CD4-positive, CD25-positive, alpha-beta regulatory T cell (primary cell): ENCODE results near the gene ITSN2. TPM values are rescaled to one million over a fixed set of nuclear protein-coding genes. Genes with fewer than 3 reads are reported as not detected.
"Not testable (repeated sequence)": the region's sequence is repeated elsewhere in the genome, so short reads cannot be mapped to it uniquely, and the experiment has no call there.

Experiments used
- ATAC-seq, 2 donors: fragments of 150-1000 bp; cut with Tn5 transposase; one replicate each; pipeline ENCODE4 v1.10.0; 2021; ENCODE audit warnings: low read depth in 2 of 2, moderate number of reproducible peaks in 2 of 2, moderate library complexity in 1 of 2
- DNase-seq, 3 donors: peaks; one replicate each; pipeline versions ENCODE4 v3.0.0 to v3.0.0-alpha.2; 2012 to 2022; ENCODE audit warnings: mixed read lengths in 1 of 3
- H3K27ac ChIP-seq: one replicate; pipeline ENCODE4 v1.7.0; 2013; ENCODE audit warnings: mild to moderate bottlenecking, low read length; ENCODE audit not compliant: insufficient read depth, poor library complexity, severe bottlenecking
- H3K27me3 ChIP-seq: one replicate; pipeline ENCODE4 v1.7.0; 2013; ENCODE audit warnings: low read length; ENCODE audit not compliant: control insufficient read depth, insufficient read depth
- H3K36me3 ChIP-seq: one replicate; pipeline ENCODE4 v1.7.0; 2013; ENCODE audit warnings: mild to moderate bottlenecking, low read length, moderate library complexity; ENCODE audit not compliant: control insufficient read depth, insufficient read depth
- H3K4me1 ChIP-seq: 2 replicates; pipeline ENCODE4 v1.7.0; 2013; ENCODE audit warnings: mild to moderate bottlenecking, low read length; ENCODE audit not compliant: insufficient read depth, control insufficient read depth, poor library complexity, severe bottlenecking
- H3K4me3 ChIP-seq: one replicate; pipeline ENCODE4 v1.7.0; 2013; ENCODE audit warnings: low read depth, mild to moderate bottlenecking, low read length, moderate library complexity
- H3K9me3 ChIP-seq, 2 experiments: 1 replicate in 1 of 2; 2 replicates in 1 of 2; pipeline ENCODE4 v1.7.0; 2013; ENCODE audit warnings: low read length in 2 of 2, mild to moderate bottlenecking in 1 of 2, moderate library complexity in 1 of 2; ENCODE audit not compliant: control insufficient read depth in 2 of 2
- H3K27ac Mint-ChIP-seq, 3 donors: one replicate each; pipeline ENCODE4 v1.8.0; 2020 to 2022; ENCODE audit warnings: mild to moderate bottlenecking in 3 of 3, mixed read lengths in 3 of 3, moderate library complexity in 2 of 3
- H3K27me3 Mint-ChIP-seq: one replicate; pipeline ENCODE4 v1.8.0; 2022; ENCODE audit warnings: mild to moderate bottlenecking, mixed read lengths
- H3K36me3 Mint-ChIP-seq: one replicate; pipeline ENCODE4 v1.8.0; 2020; ENCODE audit warnings: mixed read lengths
- H3K4me1 Mint-ChIP-seq, 4 donors: one replicate each; pipeline ENCODE4 v1.8.0; 2020 to 2022; ENCODE audit warnings: mixed read lengths in 4 of 4, mild to moderate bottlenecking in 1 of 4
- H3K4me3 Mint-ChIP-seq, 4 donors: one replicate each; pipeline ENCODE4 v1.8.0; 2020 to 2022; ENCODE audit warnings: mild to moderate bottlenecking in 4 of 4, mixed read lengths in 4 of 4, moderate library complexity in 3 of 4
- H3K9me3 Mint-ChIP-seq, 7 donors: one replicate each; pipeline ENCODE4 v1.8.0; 2020 to 2022; ENCODE audit warnings: mixed read lengths in 7 of 7, mild to moderate bottlenecking in 3 of 7, moderate library complexity in 2 of 7
- polyA plus RNA-seq, 4 donors: library from polyadenylated mRNA; unstranded; fragments of 300-500 nt; fragmentation: Illumina TruSeq; gene quantifications; one replicate each; pipeline ENCODE4 v1.2.3, GENCODE V29; 2021
- total RNA-seq: library from RNA; stranded (reverse); gene quantifications from one replicate; pipeline ENCODE4 v1.2.3, GENCODE V29; 2022

Gene ITSN2
- total RNA-seq, result 115 TPM
- 10 to 100 TPM; 54.0 to 59.6 (median 57.9) TPM for polyA plus RNA-seq

DNA sequence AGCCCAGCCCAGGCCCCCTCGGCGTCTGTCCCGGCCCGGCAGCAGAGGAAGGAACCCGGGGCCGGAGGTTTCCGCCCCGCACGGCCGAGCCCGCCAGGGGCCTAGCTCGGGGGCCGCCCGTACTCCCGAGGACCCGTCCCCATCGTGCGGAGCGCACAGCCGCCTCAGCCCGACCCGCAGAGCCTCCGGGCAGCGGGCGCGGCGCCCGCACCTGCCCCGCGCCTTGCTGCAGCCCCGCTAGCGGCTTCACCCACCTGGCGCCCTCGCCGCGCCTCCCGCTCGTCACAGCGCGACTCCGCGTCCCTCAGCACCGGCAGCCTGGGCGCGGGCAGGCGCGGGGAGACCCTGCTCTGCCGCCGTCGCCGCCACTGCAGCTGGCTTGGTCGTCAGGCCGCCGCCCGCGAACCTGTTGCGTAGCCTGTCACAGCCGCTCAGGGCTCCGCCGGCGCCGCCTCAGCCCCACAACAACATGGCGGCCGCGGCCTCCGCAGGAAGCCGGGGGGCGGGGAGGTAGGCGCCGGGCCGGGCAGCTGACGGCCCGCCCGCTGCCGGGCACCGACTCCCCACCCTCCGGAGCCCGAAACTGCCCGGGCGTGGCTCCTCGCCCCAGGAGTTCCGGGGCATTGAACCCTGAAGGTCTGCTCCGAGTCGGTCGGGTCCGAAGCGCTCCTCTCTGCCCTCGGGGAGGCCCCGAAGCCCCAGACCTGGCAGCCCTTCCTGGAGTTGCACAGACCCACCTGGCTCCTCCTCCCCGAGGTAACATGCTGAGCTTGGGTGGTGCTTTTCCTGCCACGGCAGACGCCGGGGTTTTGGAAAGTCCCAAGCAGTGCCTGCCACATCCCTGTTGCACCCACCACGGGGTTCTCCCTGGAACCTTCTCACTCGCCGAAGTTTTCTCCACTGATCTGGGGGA is at the start of gene ITSN2:
ITSN2 (minus strand) TSS at position 487 of the 913 bp plus-strand sequence. CDS start 32,454 bp downstream, outside the sequence.
- H3K4me3 ChIP-seq, result peak within 1 kb of the TSS; percentile 98
- H3K27me3 ChIP-seq, result no peaks in the 10 kb centered on the region
- H3K27ac Mint-ChIP-seq, result peak within 1 kb of the TSS; percentile 93 to 96 (median 96)
- H3K36me3 ChIP-seq, result no peaks in the 10 kb centered on the region
- peak; percentile 90 to 92 for ATAC-seq
- peak; percentile 75 to 89 (median 86) for DNase-seq
- H3K27ac ChIP-seq, result peak within 1 kb of the TSS; percentile 90
- H3K4me1 ChIP-seq, result peaks cover 19% of the 10 kb centered on the region
- H3K4me3 Mint-ChIP-seq, result peak within 1 kb of the TSS; percentile 91 to 96 (median 94)
- no peaks in the 10 kb centered on the region for H3K27me3 Mint-ChIP-seq
- H3K9me3 ChIP-seq, result no peaks in the 10 kb centered on the region
- peaks cover 0 to 1% (median 0%) of the 10 kb centered on the region in 7 donors for H3K9me3 Mint-ChIP-seq
- peaks cover 9 to 43% (median 24%) of the 10 kb centered on the region in 4 donors for H3K4me1 Mint-ChIP-seq
- H3K36me3 Mint-ChIP-seq, result peaks cover 5% of the 10 kb centered on the region

DNA sequence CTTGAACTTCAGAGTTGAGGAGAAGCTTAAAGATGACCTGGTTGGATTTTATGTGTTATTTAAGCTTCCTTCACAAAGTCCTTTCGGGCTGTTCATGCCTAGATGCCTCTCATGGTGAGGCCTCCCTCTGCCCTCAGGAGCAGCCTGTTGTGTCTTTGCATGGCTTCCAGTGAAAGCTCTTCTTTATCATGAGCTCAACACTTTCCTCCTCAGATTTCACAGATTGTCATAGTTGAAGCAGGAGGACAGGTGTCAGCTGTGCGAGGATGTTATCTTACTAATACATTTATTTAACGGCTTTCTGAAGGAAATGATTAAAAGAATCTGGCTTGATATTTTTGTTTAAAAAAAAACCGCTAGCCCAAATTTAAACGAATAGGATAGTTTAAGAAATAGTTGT is 48.8 kb upstream of the ITSN2 start:
- no peaks in the 10 kb centered on the region for H3K9me3 ChIP-seq
- no peaks in the 10 kb centered on the region for H3K36me3 Mint-ChIP-seq
- no peaks in the 10 kb centered on the region for H3K36me3 ChIP-seq
- peaks cover 0 to 1% (median 0%) of the 10 kb centered on the region in 7 donors for H3K9me3 Mint-ChIP-seq
- peaks cover 3% of the 10 kb centered on the region for H3K27me3 ChIP-seq
- peaks cover 0 to 7% (median 0%) of the 10 kb centered on the region in 4 donors for H3K4me1 Mint-ChIP-seq
- peaks cover 12% of the 10 kb centered on the region for H3K27me3 Mint-ChIP-seq
- H3K27ac ChIP-seq, result no peak overlapping the region
- no peaks in the 10 kb centered on the region for H3K4me1 ChIP-seq
- no peak for ATAC-seq
- H3K4me3 ChIP-seq, result no peak overlapping the region
- no peak overlapping the region for H3K4me3 Mint-ChIP-seq
- no peak overlapping the region for H3K27ac Mint-ChIP-seq
- no peak for DNase-seq

DNA sequence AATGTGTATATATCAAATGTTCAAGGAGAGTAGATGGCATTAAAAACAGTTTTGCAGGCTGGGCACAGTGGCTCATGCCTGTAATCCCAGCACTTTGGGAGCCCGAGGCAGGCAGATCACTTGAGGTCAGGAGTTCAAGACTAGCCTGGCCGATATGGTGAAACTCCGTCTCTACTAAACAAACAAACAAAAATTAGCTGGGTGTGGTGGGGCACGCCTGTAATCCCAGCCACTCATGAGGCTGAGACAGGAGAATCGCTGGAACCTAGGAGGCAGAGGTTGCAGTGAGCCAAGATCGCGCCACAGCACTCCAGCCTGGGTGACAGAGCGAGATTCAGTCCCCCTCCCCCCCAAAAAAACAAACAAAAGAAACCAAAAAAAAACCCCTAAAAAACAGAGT is 48.4 kb upstream of the ITSN2 start:
- not testable (repeated sequence) for H3K4me3 Mint-ChIP-seq, H3K4me1 Mint-ChIP-seq, H3K36me3 ChIP-seq, H3K27ac Mint-ChIP-seq, ATAC-seq, H3K27ac ChIP-seq, H3K9me3 Mint-ChIP-seq, H3K4me3 ChIP-seq, H3K36me3 Mint-ChIP-seq, H3K9me3 ChIP-seq, H3K27me3 ChIP-seq, H3K4me1 ChIP-seq, DNase-seq
- H3K27me3 Mint-ChIP-seq, result peaks cover 15% of the 10 kb centered on the region

DNA sequence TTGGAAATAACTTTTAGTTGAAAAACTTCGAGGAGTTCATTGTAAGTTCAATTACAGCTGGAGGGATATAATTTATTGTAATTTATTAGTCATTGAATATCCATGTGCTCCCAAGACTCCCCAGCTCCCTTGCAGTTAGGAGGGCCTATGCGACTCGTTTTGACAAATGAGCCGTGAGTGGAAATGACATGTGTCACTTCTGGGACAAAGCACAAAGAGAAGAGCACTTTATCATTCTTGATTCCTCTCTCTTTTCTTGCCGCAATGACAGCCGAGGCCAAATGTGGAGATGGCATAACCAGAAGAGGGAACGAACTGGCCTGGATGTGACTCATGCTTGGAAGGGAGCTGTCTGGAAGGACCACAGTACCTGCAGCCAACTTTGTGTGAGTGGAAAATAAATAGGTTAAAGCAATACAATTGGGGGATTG is 44.2 kb upstream of the ITSN2 start:
- H3K4me3 ChIP-seq, result no peak overlapping the region
- H3K4me1 Mint-ChIP-seq, result peaks cover 0 to 7% (median 6%) of the 10 kb centered on the region in 4 donors
- DNase-seq, result no peak

DNA sequence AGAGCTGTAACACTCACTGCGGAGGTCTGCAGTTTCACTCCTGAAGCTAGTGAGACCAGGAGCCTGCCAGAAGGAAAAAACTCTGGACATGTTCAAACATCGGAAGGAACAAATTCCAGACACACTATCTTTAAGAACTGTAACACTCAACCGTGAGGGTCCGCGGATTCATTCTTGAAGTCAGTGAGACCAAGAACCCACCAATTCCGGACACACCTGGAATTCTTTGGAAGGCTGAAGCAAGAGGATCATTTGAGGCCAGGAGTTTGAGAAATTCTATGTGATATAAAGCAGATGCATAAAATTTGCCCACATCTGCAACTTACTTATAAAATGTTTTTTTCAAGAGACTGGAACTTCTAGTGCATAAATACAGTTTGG is 43.5 kb upstream of the ITSN2 start:
- Mint-ChIP-seq H3K27me3 (peaks cover 35% of the 10 kb centered on the region), H3K9me3 (peaks cover 0 to 2% (median 0%) of the 10 kb centered on the region in 7 donors), H3K27ac (no peak overlapping the region), H3K36me3 (no peaks in the 10 kb centered on the region), H3K4me1 (peaks cover 0 to 7% (median 6%) of the 10 kb centered on the region in 4 donors), H3K4me3 (no peak overlapping the region)
- peaks cover 2% of the 10 kb centered on the region for H3K4me1 ChIP-seq
- DNase-seq (no peak), ATAC-seq (no peak)
- no peak overlapping the region for H3K4me3 ChIP-seq
- H3K27ac ChIP-seq, result no peak overlapping the region
- H3K9me3 ChIP-seq, result no peaks in the 10 kb centered on the region
- no peaks in the 10 kb centered on the region for H3K36me3 ChIP-seq
- H3K27me3 ChIP-seq, result peaks cover 3% of the 10 kb centered on the region

More for the DNA sequence above, 44.2 kb upstream of the ITSN2 start:
- Mint-ChIP-seq H3K36me3 (no peaks in the 10 kb centered on the region), H3K27me3 (peaks cover 40% of the 10 kb centered on the region), H3K9me3 (peaks cover 0 to 2% (median 0%) of the 10 kb centered on the region in 7 donors), H3K27ac (no peak overlapping the region), H3K4me3 (no peak overlapping the region)
- Histone ChIP-seq H3K27ac (no peak overlapping the region), H3K4me1 (peaks cover 2% of the 10 kb centered on the region), H3K36me3 (no peaks in the 10 kb centered on the region), H3K9me3 (no peaks in the 10 kb centered on the region), H3K27me3 (peaks cover 6% of the 10 kb centered on the region)
- ATAC-seq, result no peak

DNA sequence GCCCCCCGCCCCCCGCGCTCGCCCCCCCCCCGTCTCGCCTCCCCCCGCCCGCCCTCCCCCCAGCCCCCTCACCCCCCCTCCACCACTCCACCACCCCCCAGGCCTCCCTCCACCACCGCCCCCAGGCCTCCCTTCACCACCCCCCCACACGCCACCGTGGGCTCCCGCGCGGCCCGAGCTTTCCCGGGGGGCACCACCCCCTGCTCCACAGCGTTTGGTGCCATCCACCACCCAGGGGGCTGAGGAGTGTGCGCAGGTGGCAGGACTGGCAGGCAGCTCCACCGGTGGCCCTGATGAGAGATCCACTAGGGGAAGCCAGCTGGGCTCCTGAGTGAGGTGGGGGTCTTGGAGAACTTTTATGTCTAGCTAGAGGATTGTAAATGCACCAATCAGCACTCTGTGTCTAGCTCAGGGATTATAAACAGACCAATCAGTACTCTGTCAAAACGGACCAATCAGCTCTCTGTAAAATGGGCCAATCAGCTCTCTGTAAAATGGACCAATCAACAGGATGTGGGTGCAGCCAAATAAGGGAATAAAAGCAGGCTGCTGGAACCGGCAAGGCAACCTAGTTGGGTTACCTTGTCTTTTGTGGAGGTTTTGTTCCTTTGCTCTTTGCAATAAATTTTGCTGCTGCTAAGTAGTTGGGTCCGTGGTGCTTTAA is 43.0 kb upstream of the ITSN2 start:
- peaks cover 0 to 7% (median 6%) of the 10 kb centered on the region in 4 donors for H3K4me1 Mint-ChIP-seq
- H3K4me3 Mint-ChIP-seq, result no peak overlapping the region
- ATAC-seq, result peak in 1 of 2 donors; percentile 34
- no peak overlapping the region for H3K27ac Mint-ChIP-seq
- H3K4me3 ChIP-seq, result no peak overlapping the region
- peaks cover 2% of the 10 kb centered on the region for H3K4me1 ChIP-seq
- H3K27ac ChIP-seq, result no peak overlapping the region
- H3K9me3 ChIP-seq, result no peaks in the 10 kb centered on the region
- peaks cover 0 to 2% (median 0%) of the 10 kb centered on the region in 7 donors for H3K9me3 Mint-ChIP-seq
- peaks cover 3% of the 10 kb centered on the region for H3K27me3 ChIP-seq
- DNase-seq, result peak in 1 of 3 donors; percentile 20
- H3K36me3 ChIP-seq, result no peaks in the 10 kb centered on the region
- no peaks in the 10 kb centered on the region for H3K36me3 Mint-ChIP-seq
- H3K27me3 Mint-ChIP-seq, result peaks cover 35% of the 10 kb centered on the region

DNA sequence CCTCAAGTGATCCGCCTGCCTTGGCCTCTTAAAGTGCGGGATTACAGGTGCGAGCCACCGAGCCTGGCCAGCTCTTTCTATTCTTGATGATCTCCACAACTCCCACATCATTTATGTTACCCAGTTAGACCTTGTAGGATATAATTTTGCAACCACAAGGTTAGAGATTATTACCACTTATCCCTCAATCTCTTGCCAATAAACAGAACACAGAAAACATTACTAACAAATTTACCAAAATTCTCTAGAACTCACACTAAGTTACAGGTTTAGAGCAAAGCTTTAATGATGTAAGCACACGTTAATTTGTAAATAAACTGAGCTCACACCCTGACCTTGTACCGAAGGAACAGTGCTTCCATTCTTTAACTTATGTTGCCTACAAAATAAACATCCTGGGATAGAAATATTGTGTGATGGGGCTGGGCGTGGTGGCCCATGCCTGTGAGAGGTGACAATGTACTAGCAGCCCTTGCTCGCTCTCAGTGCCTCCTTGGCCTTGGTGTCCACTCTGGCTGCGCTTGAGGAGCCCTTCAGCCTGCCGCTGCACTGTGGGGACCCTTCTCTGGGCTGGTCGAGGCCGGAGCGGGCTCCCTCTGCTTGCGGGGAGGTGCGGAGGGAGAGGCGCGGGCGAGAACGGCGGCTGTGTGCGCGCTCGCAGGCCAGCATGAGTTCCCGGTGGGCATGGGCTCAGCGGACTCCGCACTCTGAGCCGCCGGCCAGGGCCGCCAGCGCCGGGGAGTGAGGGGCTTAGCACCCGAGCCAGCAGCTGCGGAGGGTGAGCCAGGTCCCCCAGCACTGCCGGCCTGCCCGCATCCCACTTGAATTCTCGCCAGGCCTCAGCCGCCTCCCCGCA is 42.1 kb upstream of the ITSN2 start:
- no peaks in the 10 kb centered on the region for H3K36me3 ChIP-seq
- no peaks in the 10 kb centered on the region for H3K9me3 ChIP-seq
- Mint-ChIP-seq H3K4me3 (no peak overlapping the region), H3K4me1 (peaks cover 0 to 7% (median 6%) of the 10 kb centered on the region in 4 donors), H3K27me3 (peaks cover 35% of the 10 kb centered on the region), H3K27ac (no peak overlapping the region), H3K9me3 (peaks cover 0 to 2% (median 0%) of the 10 kb centered on the region in 7 donors), H3K36me3 (no peaks in the 10 kb centered on the region)
- H3K4me3 ChIP-seq, result no peak overlapping the region
- H3K4me1 ChIP-seq, result peaks cover 2% of the 10 kb centered on the region
- H3K27me3 ChIP-seq, result peaks cover 3% of the 10 kb centered on the region
- H3K27ac ChIP-seq, result no peak overlapping the region
- DNase-seq (no peak), ATAC-seq (no peak)
